Mesenteric fat pad (tissue), 1 donor: ENCODE measurements around the gene CAAP1. TPM values are rescaled to one million over a fixed set of nuclear protein-coding genes. Genes with fewer than 3 reads are reported as not detected.
"Not testable (repeated sequence)": the region's sequence is repeated elsewhere in the genome, so short reads cannot be mapped to it uniquely, and the experiment has no call there.

Experiments
- DNase-seq: peaks from one replicate; pipeline ENCODE4 v3.0.0-alpha.2; 2020; ENCODE audit warnings: low spot score
- total RNA-seq: library from RNA; stranded (reverse); fragmentation: NEBNext Ultra II Directional; extraction: Animal tissue kit (Norgen Biotek cat#: 25700); gene quantifications from one replicate; pipeline ENCODE4 v1.2.1, GENCODE V29; 2021
- donor health status: DM: yes; HTN: yes; CAD: no.

CAAP1 gene
- total RNA-seq, 1 donor from 2014 or later, result 10.4 TPM

DNA sequence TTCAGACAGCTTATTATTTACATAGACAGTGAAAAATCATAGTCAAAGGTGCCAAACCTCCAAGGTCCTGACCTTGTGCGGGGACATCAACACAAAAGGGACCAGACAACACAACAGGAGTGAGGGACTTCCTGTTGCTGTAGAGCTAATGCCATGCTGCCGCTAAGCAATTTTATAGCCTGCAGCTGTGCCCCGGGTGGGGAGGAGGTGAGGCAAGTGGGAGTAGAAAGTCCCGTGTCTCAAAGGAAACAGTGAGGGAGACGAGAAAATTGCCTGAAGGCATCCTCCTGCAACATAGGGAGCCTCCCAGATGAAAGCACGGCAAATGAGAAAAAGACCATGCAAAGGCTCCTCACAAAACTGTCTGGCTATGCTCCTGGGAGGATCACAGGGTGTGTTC, 58.8 kb downstream of the CAAP1 start:
- no peak for DNase-seq

DNA sequence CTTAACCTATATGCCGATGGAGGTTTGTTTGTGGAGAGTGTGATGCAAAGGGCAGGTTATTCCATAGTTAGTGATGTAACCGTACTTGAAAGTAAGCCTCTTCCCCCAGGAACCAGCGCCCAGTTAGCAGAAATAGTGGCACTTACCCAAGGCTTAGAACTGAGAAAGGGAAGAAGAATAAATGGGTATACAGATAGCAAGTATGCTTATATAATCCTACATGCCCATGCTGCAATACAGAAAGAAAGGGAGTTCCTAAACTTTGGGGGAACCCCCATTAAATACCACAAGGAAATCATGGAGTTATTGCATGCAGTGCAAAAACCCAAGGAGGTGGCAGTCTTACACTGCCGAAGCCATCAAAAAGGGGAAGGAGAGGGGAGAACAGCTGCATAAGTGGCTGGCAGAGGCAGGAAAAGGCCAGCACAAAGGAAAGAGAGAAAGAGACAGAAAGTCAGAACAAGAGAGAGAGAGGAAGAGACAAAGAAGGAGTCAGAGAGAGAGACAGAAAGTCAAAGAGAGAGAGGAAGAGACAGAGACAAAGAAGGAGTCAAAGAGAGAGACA, 64.1 kb downstream of the CAAP1 start:
- DNase-seq, result not testable (repeated sequence)

DNA sequence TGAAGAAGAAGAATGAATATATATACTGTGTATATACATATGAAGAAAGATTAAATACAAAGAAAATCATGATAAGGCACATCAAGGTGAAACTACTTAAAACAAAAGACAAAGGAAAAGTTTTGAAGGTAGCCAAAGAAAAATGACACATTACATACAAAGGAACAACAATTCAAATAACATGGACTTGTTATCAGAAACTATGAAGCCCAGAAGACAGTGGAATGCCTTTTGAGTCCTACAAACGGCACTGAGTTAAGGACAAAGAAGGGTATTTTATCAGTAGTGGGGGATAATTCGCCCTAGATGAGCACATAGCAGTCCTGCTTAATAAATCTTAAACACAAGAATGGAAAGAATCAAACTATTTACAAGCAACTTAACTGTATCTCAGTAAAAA, 77.8 kb downstream of the CAAP1 start:
- DNase-seq, result no peak

DNA sequence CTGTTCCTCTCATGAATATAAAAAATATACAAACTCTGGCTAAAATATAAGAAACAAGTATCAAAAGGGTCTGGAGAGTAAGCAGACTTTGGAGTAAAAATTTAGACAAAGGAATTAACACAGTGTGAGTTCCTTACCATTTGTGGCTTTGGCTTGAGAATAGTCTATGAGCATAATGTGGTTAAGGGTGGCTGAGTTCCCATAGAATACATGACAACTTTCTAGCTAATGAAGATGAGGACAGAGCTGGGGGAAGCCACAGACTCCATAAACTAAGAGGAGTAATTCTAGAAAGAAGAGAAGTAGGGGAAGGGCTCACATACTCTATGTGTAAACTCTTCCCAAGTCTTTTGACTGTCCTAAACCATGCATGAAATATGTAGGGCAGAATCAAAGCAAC, 79.4 kb downstream of the CAAP1 start:
- no peak for DNase-seq

DNA sequence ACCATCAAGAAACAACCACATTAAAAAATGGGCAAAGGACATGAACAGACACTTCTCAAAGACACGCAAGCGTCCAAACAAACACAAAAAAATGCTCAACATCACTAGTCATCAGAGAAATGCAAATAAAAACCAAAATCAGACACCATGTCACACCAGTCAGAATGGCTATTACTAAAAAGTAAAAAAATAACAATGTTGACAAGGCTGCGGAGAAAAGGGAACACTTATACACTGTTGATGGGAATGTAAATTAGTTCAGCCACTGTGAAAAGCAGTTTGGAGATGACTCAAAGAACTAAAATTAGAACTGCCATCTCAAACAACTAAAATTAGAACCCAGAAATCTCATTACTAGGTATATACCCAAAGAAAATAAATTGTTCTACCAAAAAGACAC, 80.4 kb downstream of the CAAP1 start:
- DNase-seq, result no peak

DNA sequence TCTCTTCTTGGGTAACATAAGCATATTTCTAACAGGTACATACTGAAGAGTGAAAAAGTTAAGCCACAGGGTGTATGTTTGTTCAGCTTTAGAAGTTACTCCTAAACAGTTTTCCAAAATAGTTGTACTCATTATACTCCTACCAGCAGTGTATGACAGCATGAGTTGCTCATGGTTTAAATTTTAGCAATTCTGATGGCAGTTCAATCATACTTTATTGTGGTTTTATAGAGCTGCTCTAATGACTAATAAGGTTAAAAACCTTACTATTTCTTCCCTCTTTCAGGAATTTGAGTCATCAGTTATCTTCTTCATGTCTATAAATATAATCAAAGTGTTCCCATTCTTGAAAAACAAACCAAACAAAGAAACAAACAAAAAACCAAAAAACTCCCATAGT, 81.5 kb downstream of the CAAP1 start:
- no peak for DNase-seq

DNA sequence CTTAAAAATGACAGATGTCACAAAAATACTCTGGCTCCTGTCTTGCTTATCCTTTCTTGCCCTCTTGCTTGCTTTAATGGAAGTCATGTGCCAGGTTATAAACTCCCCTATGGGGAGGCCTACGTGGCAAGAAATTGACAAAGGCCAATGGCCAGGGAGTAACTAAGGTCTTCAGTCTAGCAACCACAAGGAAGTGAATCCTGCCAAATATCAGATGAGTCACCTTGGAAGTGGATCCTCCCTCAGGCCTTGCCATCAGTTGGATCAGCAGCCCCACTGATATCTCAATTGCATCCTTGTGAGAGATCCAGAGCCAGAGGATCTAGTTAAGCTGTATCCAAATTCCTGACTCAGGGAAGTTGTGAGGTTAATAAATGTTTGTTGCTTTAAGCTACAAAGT, 82.8 kb downstream of the CAAP1 start:
- DNase-seq, result no peak

DNA sequence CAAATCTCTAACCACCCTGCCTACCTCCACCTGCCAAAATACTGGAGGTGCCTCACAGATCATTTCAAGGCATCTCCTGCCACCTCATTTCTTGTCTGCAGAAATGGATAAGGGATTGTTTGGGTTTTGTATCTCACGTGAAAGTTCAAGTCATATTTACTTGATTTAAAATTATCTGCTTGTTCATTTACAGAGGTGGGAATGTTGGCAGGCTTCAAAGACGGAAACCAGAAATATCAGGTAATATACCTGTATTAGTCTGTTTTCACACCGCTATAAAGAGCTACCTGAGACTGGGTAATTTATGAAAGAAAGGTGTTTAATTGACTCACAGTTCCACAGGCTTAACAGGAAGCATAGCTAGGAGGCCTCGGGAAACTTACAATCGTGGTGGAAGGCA, 85.4 kb downstream of the CAAP1 start:
- no peak for DNase-seq

DNA sequence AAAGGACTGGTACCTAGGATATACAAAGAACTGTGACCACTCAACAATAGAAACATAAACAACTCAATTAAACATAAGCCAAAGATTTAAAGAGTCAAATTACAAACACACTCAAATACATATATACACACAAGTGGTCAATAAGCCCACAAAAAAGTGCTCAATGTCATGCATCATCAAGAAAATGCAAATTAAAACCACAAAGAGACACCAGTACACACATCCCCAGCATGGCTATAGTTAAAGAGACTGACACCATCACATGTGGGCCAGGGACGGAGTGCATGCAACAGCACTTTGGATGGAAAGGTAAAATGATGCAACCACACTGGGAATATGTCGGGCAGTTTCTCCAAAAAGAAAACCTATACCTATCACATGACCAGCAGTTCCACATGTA, 89.7 kb downstream of the CAAP1 start:
- no peak for DNase-seq

DNA sequence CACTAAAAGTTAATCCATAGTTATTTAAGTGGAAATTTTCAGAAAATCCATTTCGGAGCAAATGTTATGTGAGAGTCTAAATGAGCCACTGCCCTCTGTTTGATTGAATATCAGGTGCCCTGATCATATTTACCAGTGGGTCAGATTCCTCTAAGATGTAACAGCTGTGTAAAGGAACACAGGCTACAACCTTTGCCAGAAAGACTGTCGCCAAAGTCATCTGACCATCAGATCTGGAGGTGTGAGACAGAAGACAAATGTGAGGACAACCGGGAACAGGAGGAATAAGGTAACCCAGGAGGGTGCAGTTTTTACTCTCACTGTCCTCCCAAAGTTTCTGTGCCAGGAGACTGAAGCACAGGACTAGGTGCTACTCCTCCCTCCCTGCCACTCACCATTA, 90.8 kb downstream of the CAAP1 start:
- no peak for DNase-seq

DNA sequence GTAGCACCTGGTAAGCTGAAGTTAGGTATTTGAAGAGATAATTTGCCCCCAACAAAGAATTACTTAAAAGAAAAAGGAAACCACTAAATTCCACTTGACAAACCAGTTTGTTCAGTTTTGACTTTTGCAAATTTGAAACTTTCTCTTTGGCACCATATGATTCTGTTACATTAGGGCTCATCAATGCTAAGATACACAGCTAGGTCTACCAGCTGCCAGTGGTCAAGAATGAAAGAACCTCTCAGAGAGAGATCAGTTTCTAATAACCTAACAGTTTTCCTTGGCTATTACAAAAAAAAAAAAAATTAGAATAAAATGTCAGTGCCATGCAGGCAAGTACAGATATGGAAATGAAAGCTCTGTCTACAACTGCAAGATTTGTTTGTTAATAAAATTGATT, 92.3 kb downstream of the CAAP1 start:
- DNase-seq, result no peak

DNA sequence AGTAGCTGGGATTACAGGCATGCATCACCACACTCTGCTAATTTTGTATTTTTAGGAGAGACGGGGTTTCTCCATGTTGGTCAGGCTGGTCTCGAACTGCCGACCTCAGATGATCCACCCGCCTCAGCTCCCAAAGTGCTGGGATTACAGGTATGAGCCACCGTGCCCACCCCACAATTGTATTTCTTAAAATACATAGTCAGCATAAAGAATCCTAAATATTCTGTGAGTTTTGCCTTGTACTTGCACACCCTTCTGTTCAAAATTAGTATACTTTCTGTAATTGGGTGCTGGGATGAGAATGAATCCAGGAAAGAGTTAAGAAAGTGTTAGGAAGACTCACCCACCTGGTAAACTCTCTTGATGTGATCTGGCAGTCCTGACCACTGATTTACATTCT, 101.3 kb downstream of the CAAP1 start:
- no peak for DNase-seq

Other genes with a start within 250 kb of the CAAP1 start
- gene PLAA, start 54.4 kb upstream of the CAAP1 start, total RNA-seq, result 23.3 TPM
- gene IFT74, start 63.6 kb upstream of the CAAP1 start, total RNA-seq, result 8.5 TPM
- not detected for gene LRRC19, start 112.9 kb upstream of the CAAP1 start, total RNA-seq
- gene TEK, start 216.4 kb upstream of the CAAP1 start, total RNA-seq, result 16.3 TPM